NCI-H345 treated with DMSO at 0.1 percent for 48 hours (cell line): ENCODE measurements around the gene SGK1.
"Not testable (repeated sequence)": the region's sequence is repeated elsewhere in the genome, so short reads cannot be mapped to it uniquely, and the experiment has no call there.

ENCODE experiments used
- DNase-seq: peaks from one replicate; lab custom pipeline; 2025; ENCODE audit not compliant: unreplicated experiment; lab: John Stamatoyannopoulos, UW

SGK1 gene

DNA sequence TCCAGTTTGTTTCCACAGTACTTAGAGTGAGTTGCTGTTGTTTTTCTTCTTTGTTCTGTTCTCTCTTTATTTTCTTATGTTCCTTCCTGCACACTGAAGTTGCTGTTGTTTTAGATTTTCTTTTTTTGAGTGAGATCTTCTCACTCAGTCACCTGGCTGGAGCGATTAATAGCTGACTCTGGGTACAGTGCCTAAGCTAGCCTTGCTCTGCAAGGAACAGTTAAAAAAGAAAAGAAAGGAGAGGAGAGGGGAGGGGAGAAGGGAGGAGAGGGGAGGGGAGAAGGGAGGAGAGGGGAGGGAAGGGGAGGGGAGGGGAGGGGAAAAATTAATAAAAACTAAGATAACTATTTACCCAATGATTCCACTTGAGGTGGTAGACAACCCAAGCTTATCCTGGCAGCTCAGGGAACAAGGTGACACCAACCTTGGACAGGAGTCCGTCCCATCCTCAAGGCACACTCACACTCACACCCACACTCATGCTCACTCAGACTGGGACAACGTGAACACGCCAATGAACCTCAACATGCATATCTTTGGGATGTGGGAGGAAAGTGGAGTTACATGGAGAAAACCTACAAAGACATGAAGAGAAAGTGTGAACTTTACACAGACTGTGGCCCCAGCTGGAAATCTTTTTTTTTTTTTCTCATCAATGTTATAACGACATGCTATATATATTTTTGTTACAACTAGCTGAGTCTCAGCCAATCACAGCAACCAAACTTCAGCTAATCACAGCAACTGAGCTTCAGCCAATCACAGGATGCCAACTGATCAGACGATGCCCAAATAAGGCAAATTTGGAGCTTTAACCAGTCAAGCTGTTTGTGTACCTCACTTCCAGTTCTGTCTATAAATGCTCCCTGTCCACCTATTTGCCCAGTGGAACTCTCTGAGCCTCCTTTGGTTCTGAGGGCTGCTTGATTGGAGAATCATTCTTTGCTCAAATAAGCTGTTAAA, 124.1 kb downstream of the SGK1 start:
- no peak for DNase-seq

DNA sequence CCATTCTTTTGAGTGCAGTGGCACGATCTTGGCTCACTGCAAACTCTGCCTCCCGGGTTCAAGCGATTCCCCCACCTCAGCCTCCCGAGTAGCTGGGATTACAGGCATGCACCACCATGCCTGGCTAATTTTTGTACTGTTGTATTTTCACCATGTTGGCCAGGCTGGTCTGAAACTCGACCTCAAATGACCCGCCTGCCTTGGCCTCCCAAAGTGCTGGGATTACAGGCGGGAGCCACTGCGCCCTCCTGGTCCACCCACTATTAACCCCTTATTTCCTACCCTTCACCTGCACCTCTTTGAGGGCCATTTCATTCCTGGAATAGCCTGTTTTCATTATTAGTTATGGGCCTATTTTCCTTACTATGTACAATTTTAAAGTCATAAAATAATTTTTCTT, 125.3 kb downstream of the SGK1 start:
- DNase-seq, result not testable (repeated sequence)

DNA sequence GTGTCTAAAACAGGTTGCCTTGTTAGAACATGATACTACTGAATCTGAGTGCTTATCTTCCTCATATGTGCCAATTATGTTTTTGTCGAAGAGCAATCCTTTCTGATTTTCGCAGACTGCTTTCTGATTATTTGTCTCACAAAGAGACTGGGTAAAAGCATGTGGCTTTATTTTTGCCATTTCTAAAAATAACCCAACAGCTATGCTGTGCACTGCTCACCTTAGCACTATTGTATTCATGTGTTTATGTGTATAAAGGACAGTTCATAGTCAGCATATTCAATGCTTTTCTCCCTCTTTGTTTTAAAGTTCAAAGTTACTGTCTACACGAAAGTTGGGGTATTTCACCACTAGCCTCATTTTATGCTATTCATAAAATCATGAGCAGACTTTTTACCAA, 127.0 kb downstream of the SGK1 start:
- no peak for DNase-seq

DNA sequence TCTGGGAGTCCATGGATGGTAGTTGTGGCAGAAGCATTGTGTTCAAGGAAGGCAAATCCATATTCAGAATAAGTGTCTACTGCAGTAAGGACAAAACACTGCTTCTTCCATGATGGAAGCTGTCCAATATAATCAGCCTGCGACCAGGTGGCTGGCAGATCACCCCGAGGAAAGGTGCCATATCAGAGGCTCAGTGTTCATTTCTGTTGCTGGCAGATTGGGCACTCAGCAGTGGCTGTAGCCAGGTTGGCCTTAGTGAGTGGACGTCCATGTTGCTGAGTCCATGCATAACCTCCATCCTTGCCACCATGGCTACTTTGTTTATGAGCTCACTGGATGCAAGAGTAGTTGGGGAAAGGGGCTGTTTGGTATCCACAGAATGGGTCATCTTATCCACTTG, 130.2 kb downstream of the SGK1 start:
- DNase-seq, result no peak

DNA sequence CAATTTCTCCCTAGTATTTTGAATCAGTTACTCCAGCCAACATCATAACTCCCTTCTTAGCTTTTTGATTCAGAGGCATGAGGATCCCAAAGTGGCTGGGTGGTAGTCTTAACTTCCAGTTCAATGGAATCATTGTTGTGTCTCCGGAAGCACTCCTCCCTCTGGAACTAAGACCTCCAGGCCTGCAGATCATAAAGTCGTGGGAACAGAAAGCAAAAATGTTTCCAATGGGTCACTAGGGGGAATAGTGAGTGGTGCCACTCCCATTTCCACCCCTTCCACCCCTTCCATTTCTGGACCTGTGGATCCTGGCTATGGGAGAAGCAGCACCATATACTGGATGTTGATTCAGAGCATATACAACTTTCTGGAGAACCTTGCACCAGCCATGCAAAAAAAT, 130.8 kb downstream of the SGK1 start:
- no peak for DNase-seq

DNA sequence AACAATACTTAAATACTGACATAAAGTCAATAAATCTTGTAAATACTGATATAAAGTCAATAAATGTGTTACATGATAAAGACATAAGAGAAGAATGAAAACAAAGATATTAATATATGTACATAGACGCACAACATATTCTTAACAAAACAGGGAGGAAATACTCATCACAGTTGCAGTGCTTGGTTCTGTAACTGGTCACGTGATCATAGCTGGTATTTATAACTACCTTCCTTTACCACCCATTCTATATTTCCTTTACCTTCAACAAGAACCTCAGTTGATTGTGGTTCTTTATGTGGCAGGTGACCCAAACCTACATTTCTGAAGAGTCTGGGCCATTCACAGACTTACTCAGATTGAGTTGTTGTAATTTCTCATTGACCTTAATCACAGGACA, 131.6 kb downstream of the SGK1 start:
- no peak for DNase-seq

DNA sequence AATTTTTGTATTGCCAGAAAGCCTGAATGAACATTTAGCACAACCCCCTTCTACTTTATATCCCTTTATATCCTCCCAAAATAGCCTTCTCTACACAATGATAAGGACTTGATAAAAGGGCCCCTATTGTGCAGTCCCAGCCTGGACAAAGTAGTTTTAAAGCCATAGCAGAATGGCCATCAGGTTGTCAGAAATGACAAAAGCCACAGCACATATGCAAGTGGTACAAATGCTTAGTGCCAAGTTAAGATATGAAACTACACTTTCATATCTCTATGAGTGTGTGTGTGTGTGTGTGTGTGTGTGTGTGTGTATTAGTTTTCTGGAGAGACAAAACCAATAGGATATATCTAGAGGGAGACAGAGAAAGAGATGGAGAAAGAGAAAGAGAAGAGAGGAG, 132.6 kb downstream of the SGK1 start:
- DNase-seq, result no peak

DNA sequence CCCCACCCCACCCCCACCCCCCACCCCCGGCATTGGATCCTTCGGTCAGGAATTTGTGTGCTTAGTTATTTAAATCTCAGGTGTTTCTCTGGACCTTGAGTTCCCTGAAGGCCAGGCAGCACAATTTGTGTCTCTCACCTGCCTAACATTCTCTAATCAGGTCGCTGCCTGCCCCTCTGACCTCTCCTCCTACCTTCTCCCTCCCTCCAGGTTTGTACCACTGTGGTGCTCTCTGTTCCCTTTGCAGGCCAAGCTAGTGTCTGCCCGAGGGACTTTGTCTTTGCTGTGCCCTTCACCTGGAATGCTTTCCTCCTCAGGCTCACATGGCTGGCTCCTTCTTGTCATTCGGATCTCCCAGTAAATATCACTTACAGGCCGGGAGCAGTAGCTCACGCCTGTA, 134.1 kb downstream of the SGK1 start:
- DNase-seq, result no peak

DNA sequence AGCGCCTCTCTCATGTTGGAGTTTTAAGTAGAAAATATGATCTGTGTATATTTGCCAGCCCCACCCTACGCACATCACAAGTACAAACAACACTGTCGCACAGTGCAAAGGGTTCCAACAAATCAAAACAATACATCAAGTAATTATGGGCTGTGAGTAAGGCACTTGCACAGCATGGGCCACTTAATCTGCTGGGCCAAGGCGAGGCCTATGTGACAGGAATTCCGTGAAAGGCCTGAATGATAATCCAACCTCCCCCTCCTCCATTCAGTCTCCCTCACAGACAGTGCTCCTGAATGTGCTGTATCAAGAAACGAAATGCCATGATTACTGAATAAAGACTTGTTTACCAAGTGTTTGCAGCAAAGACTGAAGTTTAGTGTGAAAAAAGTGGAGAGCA, 135.4 kb downstream of the SGK1 start:
- no peak for DNase-seq

DNA sequence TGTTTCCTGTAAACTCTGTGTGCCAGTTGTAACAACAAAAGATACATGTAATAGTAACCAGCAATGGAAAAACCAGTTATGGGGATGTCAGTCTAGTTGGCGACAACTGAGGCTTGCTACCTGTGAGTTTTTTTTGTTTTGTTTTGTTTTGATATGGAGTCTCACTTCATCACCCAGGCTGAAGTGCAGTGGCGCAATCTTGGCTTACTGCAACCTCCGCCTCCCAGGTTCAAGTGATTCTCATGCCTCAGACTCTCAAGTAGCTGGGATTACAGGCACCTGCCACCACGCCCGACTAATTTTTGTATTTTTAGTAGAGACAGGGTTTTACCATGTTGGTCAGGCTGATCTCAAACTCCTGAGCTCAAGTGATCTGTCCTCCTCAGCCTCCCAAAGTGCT, 136.2 kb downstream of the SGK1 start:
- DNase-seq, result not testable (repeated sequence)

DNA sequence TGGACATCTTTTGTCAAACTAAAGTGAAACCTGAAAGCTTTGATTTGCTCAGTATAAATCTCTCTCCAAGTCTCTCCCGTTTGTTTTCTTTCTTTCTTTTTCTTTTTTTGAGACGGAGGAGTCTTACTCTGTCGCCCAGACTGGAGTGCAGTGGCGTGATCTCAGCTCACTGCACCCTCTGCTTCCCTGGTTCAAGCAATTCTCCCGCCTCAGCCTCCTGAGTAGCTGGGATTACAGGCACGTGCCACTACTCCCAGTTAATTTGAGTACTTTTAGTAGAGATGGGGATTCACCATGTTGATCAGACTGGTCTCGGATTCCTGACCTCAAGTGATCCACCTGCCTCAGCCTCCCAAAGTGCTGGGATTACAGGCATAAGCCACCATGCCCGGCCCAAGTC, 136.7 kb downstream of the SGK1 start:
- DNase-seq, result not testable (repeated sequence)

DNA sequence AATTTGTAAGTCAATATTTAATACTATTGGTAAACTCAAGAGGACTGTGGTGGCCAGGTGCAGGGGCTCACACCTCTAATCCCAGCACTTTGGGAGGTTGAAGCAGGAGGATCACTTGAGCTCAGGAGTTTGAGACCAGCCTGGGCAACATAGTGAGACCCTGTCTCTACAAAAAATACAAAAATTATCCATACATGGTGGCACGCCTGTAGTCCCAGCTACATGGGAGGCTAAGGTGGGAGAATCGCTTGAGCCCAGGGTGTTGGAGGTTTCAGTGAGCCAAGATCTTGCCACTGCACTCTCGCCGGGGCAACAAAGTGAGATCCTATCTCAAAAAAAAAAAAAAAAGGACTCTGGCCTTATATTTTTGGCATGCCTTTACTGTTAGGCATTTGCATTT, 137.4 kb downstream of the SGK1 start:
- not testable (repeated sequence) for DNase-seq

DNA sequence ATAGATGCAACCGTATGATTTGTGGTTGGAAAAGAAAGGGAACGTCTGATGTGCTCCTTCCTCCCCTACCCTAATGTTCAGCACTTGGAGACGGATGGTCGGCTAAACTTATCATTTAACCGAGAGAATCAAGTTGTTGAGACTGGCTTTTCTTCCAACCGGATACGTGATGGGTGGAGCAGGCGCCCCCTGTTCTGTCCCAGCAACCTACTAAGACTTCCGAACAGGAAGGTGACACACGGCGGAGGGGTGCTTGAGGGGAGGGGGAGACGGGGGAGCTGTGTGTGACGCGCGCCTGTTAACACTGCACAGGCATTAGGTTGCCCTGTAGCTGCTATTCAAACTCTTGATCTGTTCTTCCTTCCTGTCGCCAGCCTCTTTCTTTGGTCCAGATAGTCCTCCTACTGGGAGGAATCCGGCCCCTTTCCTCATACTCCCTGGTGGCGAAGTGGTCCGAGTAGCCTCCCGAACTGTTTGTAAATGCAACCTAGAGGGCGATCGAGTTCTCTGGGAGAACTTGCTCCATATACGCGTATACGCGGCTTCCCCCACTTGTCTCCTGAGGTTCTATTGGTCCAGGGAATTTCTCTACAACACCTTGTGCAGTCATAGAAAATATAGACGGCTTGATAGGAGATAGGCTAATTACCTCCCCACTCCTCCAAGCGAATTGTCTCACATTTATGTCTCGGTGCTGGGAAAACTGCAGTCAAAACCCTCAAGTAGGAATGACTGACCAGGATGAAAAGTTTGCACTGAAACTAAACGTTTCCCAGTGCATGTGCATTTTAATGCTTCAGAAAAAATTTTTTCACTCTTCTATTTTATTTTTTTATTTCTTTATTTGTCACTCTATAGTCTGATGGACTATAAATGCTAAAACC, 139.5 kb downstream of the SGK1 start:
- no peak for DNase-seq

DNA sequence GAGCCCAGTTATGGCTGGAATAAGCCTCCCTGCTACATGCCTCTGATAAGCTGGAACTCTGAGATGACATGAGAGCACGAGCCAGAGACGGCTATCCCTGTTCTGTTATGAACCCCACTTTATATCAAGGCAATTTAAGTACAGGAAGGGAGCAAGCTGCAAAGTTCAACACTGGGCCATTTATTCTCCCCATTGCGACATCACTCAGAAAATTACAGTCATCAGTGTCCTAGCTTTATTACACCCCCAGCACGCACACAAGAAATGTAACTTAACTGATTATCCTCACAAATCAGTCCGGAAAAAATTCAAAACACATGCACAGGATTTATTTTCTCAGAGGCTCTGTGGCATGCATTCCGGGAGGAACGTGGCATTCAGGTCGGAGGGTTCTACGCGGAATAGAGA, 140.2 kb downstream of the SGK1 start:
- DNase-seq, result no peak

DNA sequence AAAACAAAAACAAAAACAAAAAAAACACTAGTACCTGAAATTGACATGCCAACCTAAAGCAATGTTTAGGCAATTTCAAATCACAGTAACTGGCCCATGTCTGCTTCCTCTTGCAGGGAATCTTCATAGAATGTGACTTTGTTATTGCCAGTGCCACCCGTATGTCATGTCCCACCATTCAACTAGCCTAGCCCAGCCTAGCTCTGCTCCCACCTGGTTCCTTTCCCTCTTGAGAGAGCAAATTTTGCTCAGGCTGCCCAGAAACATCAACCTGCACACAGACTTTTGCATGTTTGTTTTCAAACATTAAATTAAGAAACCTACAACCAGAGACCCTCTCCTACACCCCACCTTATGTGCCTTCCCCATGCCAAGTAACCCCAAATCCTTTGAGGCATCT, 140.7 kb downstream of the SGK1 start:
- DNase-seq, result no peak

DNA sequence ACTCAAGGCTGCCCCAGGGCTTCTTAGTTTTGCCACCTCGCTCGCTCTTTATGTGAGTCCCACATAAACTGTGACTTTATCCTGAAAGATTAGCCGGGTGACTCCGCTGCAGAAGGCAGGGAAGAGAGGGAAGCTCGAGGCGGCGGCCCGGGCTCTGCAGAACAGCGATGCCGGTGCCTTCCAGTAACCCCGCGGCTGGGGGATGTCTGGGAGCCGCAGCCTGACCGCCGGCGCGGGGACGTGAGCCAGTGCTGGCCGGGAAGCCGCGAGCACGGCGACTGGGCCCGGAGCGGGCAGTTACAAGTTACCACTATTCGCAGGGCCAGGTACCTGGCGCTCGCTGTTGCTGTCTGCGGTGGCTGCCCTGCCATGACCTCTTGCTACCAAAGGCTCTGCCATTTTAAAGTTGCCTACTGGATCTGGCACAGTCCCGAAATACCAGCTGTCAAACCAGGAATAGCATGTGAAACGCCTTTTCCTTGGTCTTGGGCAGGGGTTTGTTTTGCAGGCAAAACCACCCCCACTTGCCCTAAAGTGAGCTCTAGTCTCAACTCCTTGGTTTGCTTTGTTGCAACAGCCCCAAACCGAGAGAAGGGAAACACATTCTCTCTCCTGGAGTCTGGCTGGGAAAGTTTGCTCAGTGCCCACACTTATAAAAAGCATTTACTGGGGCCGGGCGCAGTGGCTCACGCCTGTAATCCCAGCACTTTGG, 141.5 kb downstream of the SGK1 start:
- DNase-seq, result no peak

DNA sequence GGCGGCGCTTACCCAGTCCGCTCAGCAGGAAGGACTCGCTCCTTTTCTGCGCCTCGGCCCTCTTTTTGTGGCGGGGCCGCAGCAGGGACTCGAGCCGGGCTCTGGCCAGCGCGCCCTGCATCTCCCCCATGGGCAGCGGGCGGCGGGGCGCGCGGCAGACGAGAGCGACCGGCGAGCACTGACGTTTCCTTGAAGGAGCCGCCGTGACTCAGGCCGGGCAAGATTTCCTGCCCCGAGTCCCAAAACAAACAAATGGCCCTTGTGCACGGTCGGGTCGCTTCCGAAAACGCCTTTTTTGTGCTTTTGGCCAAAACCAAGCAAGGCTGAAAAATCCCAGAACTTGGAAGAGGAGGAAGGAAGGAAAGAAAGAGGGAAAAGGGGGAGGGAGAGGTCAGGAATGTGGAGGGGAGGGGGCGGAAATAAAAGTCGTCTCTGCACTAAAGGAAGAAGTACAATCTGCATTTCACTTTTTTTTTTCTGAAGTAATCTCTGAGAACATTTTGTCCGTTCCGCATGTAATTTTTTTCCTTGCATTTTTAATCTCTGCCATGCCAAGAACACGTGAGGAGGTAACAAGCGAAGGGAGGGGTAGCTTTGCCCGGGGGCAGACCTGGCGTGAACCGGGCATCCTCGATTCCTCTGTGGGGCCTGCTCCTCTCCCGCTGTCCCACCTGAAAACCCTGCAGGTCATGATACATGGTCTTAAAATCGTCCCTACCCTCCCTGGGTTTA, 142.2 kb downstream of the SGK1 start:
- no peak for DNase-seq

DNA sequence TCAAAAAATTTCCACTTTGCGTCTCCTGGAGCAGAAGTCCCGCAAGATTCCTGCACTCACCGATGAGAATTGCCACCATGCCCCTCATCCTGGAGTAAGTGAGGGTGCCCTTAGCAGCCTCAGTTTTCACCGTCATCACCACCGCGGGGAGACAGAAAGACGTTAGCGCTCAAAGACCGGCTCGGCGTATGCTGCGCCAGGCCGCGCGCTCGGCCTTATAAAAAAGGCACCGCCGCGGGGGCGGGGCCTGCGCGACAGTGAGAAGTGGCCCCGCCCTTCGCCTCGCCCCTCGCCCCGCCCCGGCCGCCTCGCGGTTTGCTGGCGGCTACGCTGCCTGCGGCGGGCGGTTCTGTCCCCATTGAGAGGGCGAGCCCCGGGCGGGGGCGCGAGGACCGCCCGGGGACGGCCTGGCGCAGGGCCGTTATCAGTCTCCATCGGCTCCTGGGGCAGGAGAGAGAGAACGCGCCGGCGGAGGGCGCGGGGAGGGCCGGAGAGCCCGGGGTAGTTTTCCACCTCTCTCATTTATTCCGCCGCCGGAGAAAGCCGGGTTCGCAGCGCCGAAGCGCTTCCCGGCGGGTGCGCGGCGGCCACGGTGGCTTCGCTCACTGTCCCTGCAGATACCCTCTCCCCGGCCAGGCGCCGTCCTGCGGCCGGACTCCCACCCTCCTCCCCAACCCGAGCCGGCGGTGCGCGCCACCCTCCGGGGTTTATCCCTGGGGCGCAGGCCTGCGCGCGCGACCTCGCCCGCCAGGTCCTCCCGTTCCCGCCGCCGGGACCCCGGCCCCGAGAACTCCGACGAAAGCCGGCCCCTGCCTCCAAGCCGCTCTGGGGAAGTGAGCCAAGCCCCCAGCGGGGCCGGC, 143.0 kb downstream of the SGK1 start:
- peak; percentile 65 for DNase-seq

DNA sequence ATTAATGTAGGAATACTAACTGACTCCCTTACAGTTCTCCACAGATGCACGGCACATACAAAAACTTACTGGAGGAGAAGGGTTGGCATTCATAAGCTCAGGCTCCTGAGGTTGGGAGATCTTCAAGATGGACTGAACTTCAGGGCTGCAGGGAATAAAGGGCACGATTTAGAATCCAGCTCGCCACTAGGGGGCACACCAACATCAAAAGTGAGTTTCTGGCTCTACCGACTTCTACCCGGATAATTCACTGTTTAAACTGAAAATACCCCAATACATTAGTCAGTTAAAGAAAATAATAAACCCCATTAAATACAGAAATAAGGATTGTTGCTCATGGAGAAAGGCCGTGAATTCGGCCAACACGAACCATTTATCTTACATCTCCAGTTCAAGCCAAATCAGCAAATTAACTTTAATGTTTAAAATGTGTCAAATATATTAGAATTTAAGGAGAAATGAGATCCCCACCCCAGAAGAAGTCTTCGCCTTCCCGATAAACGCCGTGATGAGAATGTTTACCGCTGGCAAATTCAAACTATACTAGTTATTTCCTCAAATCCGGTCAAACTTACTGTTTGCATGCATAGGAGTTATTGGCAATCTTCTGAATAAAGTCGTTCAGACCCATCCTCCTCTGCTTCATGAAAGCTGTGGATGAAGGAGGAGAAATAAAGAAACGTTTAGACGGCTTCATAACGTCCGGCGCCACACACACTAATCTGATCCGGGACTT, 143.8 kb downstream of the SGK1 start:
- DNase-seq, result peak; percentile 56
